Liver (tissue), 9 donors: ENCODE results near the gene ULK2. TPM values are rescaled to one million over a fixed set of nuclear protein-coding genes. Genes with fewer than 3 reads are reported as not detected.
A peak's percentile ranks its signal among the peaks of the same experiment; 100 is the strongest.

Source experiments
- DNase-seq: peaks from one replicate; pipeline ENCODE4 v3.0.0-alpha.2; 2017; ENCODE audit warnings: low spot score
- H3K27ac ChIP-seq, 2 donors: one replicate each; pipeline ENCODE4 v1.7.0; 2013; ENCODE audit warnings: inconsistent platforms in 2 of 2, low read length in 2 of 2, control low read depth in 1 of 2, low read depth in 1 of 2, mild to moderate bottlenecking in 1 of 2
- H3K27me3 ChIP-seq, 4 donors: one replicate each; pipeline versions ENCODE4 v1.6.1 to v1.7.0; 2013; ENCODE audit warnings: low read length in 3 of 4, inconsistent platforms in 1 of 4, mild to moderate bottlenecking in 1 of 4, moderate library complexity in 1 of 4; ENCODE audit not compliant: control insufficient read depth in 4 of 4, insufficient read depth in 4 of 4
- H3K36me3 ChIP-seq, 4 donors: one replicate each; pipeline versions ENCODE4 v1.6.1 to v1.7.0; 2013; ENCODE audit warnings: low read length in 3 of 4, mild to moderate bottlenecking in 3 of 4, low read depth in 1 of 4, moderate library complexity in 1 of 4; ENCODE audit not compliant: control insufficient read depth in 4 of 4, insufficient read depth in 3 of 4
- H3K4me1 ChIP-seq, 4 donors: one replicate each; pipeline versions ENCODE4 v1.6.1 to v1.7.0; 2013; ENCODE audit warnings: low read length in 3 of 4, mild to moderate bottlenecking in 3 of 4, moderate library complexity in 1 of 4; ENCODE audit not compliant: control insufficient read depth in 4 of 4, insufficient read depth in 4 of 4
- H3K4me3 ChIP-seq, 3 donors: one replicate each; pipeline versions ENCODE4 v1.6.1 to v1.7.0; 2013; ENCODE audit warnings: low read length in 3 of 3, control low read depth in 1 of 3, low read depth in 1 of 3, mild to moderate bottlenecking in 1 of 3
- H3K9ac ChIP-seq, 2 donors: one replicate each; pipeline ENCODE4 v1.7.0; 2013; ENCODE audit warnings: low read length in 2 of 2, mild to moderate bottlenecking in 2 of 2, moderate library complexity in 2 of 2, control low read depth in 1 of 2, low read depth in 1 of 2
- H3K9me3 ChIP-seq, 4 donors: one replicate each; pipeline versions ENCODE4 v1.6.1 to v1.7.0; 2013; ENCODE audit warnings: low read length in 3 of 4; ENCODE audit not compliant: control insufficient read depth in 4 of 4
- EGR1 ChIP-seq, 2 donors: IDR thresholded peaks; 2 replicates each; pipeline ENCODE4 v1.6.1; 2016 to 2018; ENCODE audit warnings: antibody characterized with exemption in 2 of 2, low read depth in 2 of 2
- FOXA2 ChIP-seq: IDR thresholded peaks from 2 replicates; pipeline ENCODE4 v1.6.1; 2016; ENCODE audit warnings: antibody characterized with exemption
- GABPA ChIP-seq, 2 donors: IDR thresholded peaks in 1 of 2; conservative IDR thresholded peaks in 1 of 2; 2 replicates each; pipeline ENCODE4 v1.6.1; 2016; ENCODE audit warnings: antibody characterized with exemption in 2 of 2, mild to moderate bottlenecking in 1 of 2, moderate library complexity in 1 of 2
- HNF4A ChIP-seq, 2 donors: conservative IDR thresholded peaks; 2 replicates each; pipeline ENCODE4 v1.6.1; 2016; ENCODE audit warnings: antibody characterized with exemption in 2 of 2, mild to moderate bottlenecking in 2 of 2
- HNF4G ChIP-seq: IDR thresholded peaks from 2 replicates; pipeline ENCODE4 v1.6.1; 2016; ENCODE audit warnings: antibody characterized with exemption
- JUND ChIP-seq, 2 donors: IDR thresholded peaks; 2 replicates each; pipeline ENCODE4 v1.6.1; 2016; ENCODE audit warnings: antibody characterized with exemption in 2 of 2
- MAX ChIP-seq: IDR thresholded peaks from 2 replicates; pipeline ENCODE4 v1.6.1; 2016; ENCODE audit warnings: antibody characterized with exemption
- NR2F2 ChIP-seq: IDR thresholded peaks from 2 replicates; pipeline ENCODE4 v1.6.1; 2016; ENCODE audit warnings: antibody characterized with exemption
- RAD21 ChIP-seq, 2 donors: IDR thresholded peaks; 2 replicates each; pipeline ENCODE4 v1.6.1; 2016; ENCODE audit warnings: antibody characterized with exemption in 2 of 2, mild to moderate bottlenecking in 2 of 2
- RXRA ChIP-seq, 2 donors: IDR thresholded peaks; 2 replicates each; pipeline ENCODE4 v1.6.1; 2017 to 2018; ENCODE audit warnings: antibody characterized with exemption in 2 of 2, mild to moderate bottlenecking in 1 of 2
- SP1 ChIP-seq: IDR thresholded peaks from 2 replicates; pipeline ENCODE4 v1.6.1; 2018; ENCODE audit warnings: antibody characterized with exemption, mild to moderate bottlenecking
- YY1 ChIP-seq: IDR thresholded peaks from 2 replicates; pipeline ENCODE4 v1.6.1; 2016; ENCODE audit warnings: antibody characterized with exemption, mild to moderate bottlenecking
- ZBTB33 ChIP-seq: IDR thresholded peaks from 2 replicates; pipeline ENCODE4 v1.6.1; 2016; ENCODE audit warnings: antibody characterized with exemption
- polyA plus RNA-seq, 2 donors: library from polyadenylated mRNA; stranded (reverse) in 1 of 2; unstranded in 1 of 2; fragments of 200-250 nt in 1 of 2; fragments of >200 nt in 1 of 2; fragmentation: Nextera tagmentation in 1 of 2; extraction: Ambion mirVana in 1 of 2; gene quantifications; one replicate each; pipeline versions ENCODE4 v1.2.1 to v1.2.3, GENCODE V29; 2013 to 2015
- total RNA-seq, 2 donors: library from RNA; depleted of rRNA; stranded (reverse); fragments of >200 nt; gene quantifications; one replicate each; pipeline ENCODE4 v1.2.3, GENCODE V29; 2014
- TF ChIP-seq, protein P1 (sequence below): IDR thresholded peaks from 2 replicates; pipeline ENCODE4 v1.6.1; 2016; ENCODE audit warnings: antibody characterized with exemption, mild to moderate bottlenecking
- TF ChIP-seq, protein P2 (sequence below): fragments of 150-350 bp; IDR thresholded peaks from 2 replicates; pipeline ENCODE4 v1.5.1; 2017; ENCODE audit warnings: improper control_type of control experiment, low read depth, low read length; ENCODE audit not compliant: missing input control
- TF ChIP-seq, protein P3 (sequence below): IDR thresholded peaks from 2 replicates; pipeline ENCODE4 v1.6.1; 2016; ENCODE audit warnings: antibody characterized with exemption
- donor health status: healthy.
- donor health status: healthy.
- donor health status: healthy.
- donor health status: healthy.
- donor health status: healthy.

Gene ULK2
- total and polyA plus RNA-seq, 4 donors: 0.89 to 7.9 (median 4.2) TPM

GRCh38 chr17:19904924-19905323, 37.2 kb upstream of the ULK2 start (continued):
- TF ChIP-seq, protein P1, sequence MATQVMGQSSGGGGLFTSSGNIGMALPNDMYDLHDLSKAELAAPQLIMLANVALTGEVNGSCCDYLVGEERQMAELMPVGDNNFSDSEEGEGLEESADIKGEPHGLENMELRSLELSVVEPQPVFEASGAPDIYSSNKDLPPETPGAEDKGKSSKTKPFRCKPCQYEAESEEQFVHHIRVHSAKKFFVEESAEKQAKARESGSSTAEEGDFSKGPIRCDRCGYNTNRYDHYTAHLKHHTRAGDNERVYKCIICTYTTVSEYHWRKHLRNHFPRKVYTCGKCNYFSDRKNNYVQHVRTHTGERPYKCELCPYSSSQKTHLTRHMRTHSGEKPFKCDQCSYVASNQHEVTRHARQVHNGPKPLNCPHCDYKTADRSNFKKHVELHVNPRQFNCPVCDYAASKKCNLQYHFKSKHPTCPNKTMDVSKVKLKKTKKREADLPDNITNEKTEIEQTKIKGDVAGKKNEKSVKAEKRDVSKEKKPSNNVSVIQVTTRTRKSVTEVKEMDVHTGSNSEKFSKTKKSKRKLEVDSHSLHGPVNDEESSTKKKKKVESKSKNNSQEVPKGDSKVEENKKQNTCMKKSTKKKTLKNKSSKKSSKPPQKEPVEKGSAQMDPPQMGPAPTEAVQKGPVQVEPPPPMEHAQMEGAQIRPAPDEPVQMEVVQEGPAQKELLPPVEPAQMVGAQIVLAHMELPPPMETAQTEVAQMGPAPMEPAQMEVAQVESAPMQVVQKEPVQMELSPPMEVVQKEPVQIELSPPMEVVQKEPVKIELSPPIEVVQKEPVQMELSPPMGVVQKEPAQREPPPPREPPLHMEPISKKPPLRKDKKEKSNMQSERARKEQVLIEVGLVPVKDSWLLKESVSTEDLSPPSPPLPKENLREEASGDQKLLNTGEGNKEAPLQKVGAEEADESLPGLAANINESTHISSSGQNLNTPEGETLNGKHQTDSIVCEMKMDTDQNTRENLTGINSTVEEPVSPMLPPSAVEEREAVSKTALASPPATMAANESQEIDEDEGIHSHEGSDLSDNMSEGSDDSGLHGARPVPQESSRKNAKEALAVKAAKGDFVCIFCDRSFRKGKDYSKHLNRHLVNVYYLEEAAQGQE: no peak
- TF ChIP-seq SP1 (no peak), GABPA (IDR thresholded peaks at IDR 0.05 in 1 of 2, conservative IDR thresholded peaks at IDR 0.05 in 1 of 2) (no peak)

DNA sequence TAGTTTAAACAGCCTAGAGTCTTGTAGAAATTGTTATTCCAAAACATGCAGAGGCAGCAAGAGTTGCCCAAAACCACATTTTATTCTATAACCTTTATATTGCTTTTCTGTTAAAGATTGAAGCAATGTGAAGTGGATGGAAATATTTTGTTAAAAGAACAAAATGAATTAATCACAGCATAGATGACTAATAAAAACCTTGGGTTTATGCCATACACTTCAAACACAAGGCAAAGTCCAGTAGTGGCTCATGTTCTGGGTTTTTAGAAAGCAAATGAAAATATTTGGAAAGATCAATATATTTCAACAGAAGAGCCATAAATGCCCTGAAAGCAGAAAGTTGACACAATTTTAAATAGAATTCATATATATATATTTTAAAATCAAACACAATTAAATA, 36.7 kb upstream of the ULK2 start:
- peak overlapping the region; percentile 70 to 79 for H3K27ac ChIP-seq
- H3K9me3 ChIP-seq: no peaks in the 10 kb centered on the region
- H3K4me3 ChIP-seq: no peak overlapping the region
- no peak for DNase-seq
- TF ChIP-seq GABPA (IDR thresholded peaks at IDR 0.05 in 1 of 2, conservative IDR thresholded peaks at IDR 0.05 in 1 of 2): peak in 1 of 2 donors; percentile 14
- TF ChIP-seq, protein P1: no peak
- TF ChIP-seq MAX: peak; percentile 42
- TF ChIP-seq, protein P2, sequence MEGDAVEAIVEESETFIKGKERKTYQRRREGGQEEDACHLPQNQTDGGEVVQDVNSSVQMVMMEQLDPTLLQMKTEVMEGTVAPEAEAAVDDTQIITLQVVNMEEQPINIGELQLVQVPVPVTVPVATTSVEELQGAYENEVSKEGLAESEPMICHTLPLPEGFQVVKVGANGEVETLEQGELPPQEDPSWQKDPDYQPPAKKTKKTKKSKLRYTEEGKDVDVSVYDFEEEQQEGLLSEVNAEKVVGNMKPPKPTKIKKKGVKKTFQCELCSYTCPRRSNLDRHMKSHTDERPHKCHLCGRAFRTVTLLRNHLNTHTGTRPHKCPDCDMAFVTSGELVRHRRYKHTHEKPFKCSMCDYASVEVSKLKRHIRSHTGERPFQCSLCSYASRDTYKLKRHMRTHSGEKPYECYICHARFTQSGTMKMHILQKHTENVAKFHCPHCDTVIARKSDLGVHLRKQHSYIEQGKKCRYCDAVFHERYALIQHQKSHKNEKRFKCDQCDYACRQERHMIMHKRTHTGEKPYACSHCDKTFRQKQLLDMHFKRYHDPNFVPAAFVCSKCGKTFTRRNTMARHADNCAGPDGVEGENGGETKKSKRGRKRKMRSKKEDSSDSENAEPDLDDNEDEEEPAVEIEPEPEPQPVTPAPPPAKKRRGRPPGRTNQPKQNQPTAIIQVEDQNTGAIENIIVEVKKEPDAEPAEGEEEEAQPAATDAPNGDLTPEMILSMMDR: no peak
- peak; percentile 85 to 87 for TF ChIP-seq JUND (IDR thresholded peaks at IDR 0.05)
- TF ChIP-seq HNF4A (conservative IDR thresholded peaks at IDR 0.05): peak; percentile 92 to 94
- TF ChIP-seq FOXA2: no peak
- peak; percentile 54 for TF ChIP-seq SP1
- TF ChIP-seq, protein P3, sequence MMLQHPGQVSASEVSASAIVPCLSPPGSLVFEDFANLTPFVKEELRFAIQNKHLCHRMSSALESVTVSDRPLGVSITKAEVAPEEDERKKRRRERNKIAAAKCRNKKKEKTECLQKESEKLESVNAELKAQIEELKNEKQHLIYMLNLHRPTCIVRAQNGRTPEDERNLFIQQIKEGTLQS: peak; percentile 77
- TF ChIP-seq EGR1 (IDR thresholded peaks at IDR 0.05; ENCODE audit: low read depth in 2 of 2): peak in 1 of 2 donors; percentile 48
- TF ChIP-seq YY1: no peak
- no peak for TF ChIP-seq RAD21 (IDR thresholded peaks at IDR 0.05)
- TF ChIP-seq NR2F2: no peak
- TF ChIP-seq HNF4G: peak; percentile 76
- peak; percentile 23 to 53 for TF ChIP-seq RXRA (IDR thresholded peaks at IDR 0.05)
- peak; percentile 28 for TF ChIP-seq ZBTB33
- H3K36me3 ChIP-seq: peaks cover 4 to 17% (median 13%) of the 10 kb centered on the region in 4 donors
- no peaks in the 10 kb centered on the region for H3K27me3 ChIP-seq
- peaks cover 11 to 31% (median 25%) of the 10 kb centered on the region in 4 donors for H3K4me1 ChIP-seq
- peak overlapping the region in 1 of 2 donors; percentile 68 for H3K9ac ChIP-seq
